H1 (cell line): ENCODE data around the gene CDH7. TPM values are rescaled to one million over a fixed set of nuclear protein-coding genes. Genes with fewer than 3 reads are reported as not detected.

Experiments used
- CTCF ChIA-PET: fragments of 300-600 bp; sonication (Branson Sonifier 250); formaldehyde crosslinking; loops from one replicate; lab custom pipeline; 2021; ENCODE audit not compliant: partially characterized antibody; lab: Charles Lee
- POLR2A ChIA-PET: fragments of 300-600 bp; sonication (Branson Sonifier 250); formaldehyde crosslinking; loops from one replicate; lab custom pipeline; 2021; ENCODE audit warnings: inconsistent platforms; ENCODE audit not compliant: partially characterized antibody; lab: Charles Lee
- DNase-seq, 2 experiments: peaks; one replicate each; pipeline versions ENCODE4 v3.0.0 to v3.0.0-alpha.2; 2010 to 2022; ENCODE audit warnings: low spot score in 2 of 2, low read depth in 1 of 2, mixed read lengths in 1 of 2
- FAIRE-seq: peaks from 2 replicates; lab custom pipeline; 2011; peaks lifted over from hg19 to GRCh38; lab: Jason Lieb, UNC
- H2AFZ ChIP-seq: 2 replicates; pipeline ENCODE4 v1.8.1; 2012; ENCODE audit warnings: low read length, inconsistent platforms
- H2AK5ac ChIP-seq: 2 replicates; pipeline ENCODE4 v1.6.1; 2013; ENCODE audit warnings: low read depth, low read length
- H2BK120ac ChIP-seq: replicated peaks from 2 replicates; pipeline ENCODE3; 2013; ENCODE audit warnings: low read depth, low read length, inconsistent platforms
- H2BK12ac ChIP-seq: 2 replicates; pipeline ENCODE4 v1.6.1; 2013; ENCODE audit warnings: low read depth, low read length
- H2BK15ac ChIP-seq: 2 replicates; pipeline ENCODE4 v1.6.1; 2013; ENCODE audit warnings: low read length
- H2BK20ac ChIP-seq: 2 replicates; pipeline ENCODE4 v1.6.1; 2013; ENCODE audit warnings: low read length
- H2BK5ac ChIP-seq: 2 replicates; pipeline ENCODE4 v1.6.1; 2013; ENCODE audit warnings: low read depth, low read length
- H3K14ac ChIP-seq: 2 replicates; pipeline ENCODE4 v1.6.1; 2013; ENCODE audit warnings: inconsistent platforms; ENCODE audit not compliant: insufficient read length
- H3K18ac ChIP-seq: 2 replicates; pipeline ENCODE4 v1.6.1; 2013; ENCODE audit warnings: low read length; ENCODE audit errors: extremely low read depth
- H3K23ac ChIP-seq: 2 replicates; pipeline ENCODE4 v1.6.1; 2013; ENCODE audit warnings: inconsistent platforms; ENCODE audit not compliant: insufficient read length
- H3K23me2 ChIP-seq: 2 replicates; pipeline ENCODE4 v1.6.1; 2013; ENCODE audit warnings: low read depth, low read length
- H3K27ac ChIP-seq: 2 replicates; pipeline ENCODE4 v1.6.1; 2011; ENCODE audit warnings: low read depth, low read length, inconsistent platforms
- H3K27me3 ChIP-seq, 4 experiments: replicated peaks in 1 of 4; 1 replicate in 1 of 4; 2 replicates in 3 of 4; pipeline versions ENCODE4 v1.6.1 to v1.8.1; 2011 to 2013; ENCODE audit warnings: low read length in 3 of 4, mild to moderate bottlenecking in 3 of 4, inconsistent platforms in 2 of 4, mixed read lengths in 2 of 4, moderate library complexity in 1 of 4; ENCODE audit not compliant: control insufficient read depth in 3 of 4, insufficient read depth in 3 of 4; ENCODE audit errors: extremely low read depth in 1 of 4
- H3K36me3 ChIP-seq, 4 experiments: 2 replicates each; pipeline versions ENCODE4 v1.6.1 to v1.8.1; 2011 to 2013; ENCODE audit warnings: mild to moderate bottlenecking in 4 of 4, low read length in 3 of 4, moderate library complexity in 2 of 4, control low read depth in 1 of 4, inconsistent platforms in 1 of 4; ENCODE audit not compliant: insufficient read depth in 4 of 4, control insufficient read depth in 2 of 4
- H3K4ac ChIP-seq: replicated peaks from 2 replicates; pipeline ENCODE3; 2013; ENCODE audit warnings: low read length, low read depth, mixed read lengths, inconsistent platforms; ENCODE audit not compliant: insufficient read length
- H3K4me1 ChIP-seq, 4 experiments: replicated peaks in 1 of 4; 1 replicate in 1 of 4; 2 replicates in 3 of 4; pipeline versions ENCODE4 v1.6.1 to v1.8.1; 2011 to 2013; ENCODE audit warnings: low read length in 3 of 4, inconsistent platforms in 2 of 4, mixed read lengths in 1 of 4; ENCODE audit not compliant: insufficient read depth in 4 of 4, control insufficient read depth in 3 of 4
- H3K4me2 ChIP-seq, 2 experiments: 2 replicates each; pipeline versions ENCODE4 v1.6.1 to v1.8.1; 2011 to 2013; ENCODE audit warnings: low read depth in 2 of 2, low read length in 2 of 2, control low read depth in 1 of 2, inconsistent platforms in 1 of 2, mild to moderate bottlenecking in 1 of 2; ENCODE audit not compliant: insufficient read depth in 1 of 2
- H3K4me3 ChIP-seq, 4 experiments: fragments of 200-600, 300-600 bp in 1 of 4; sonication (generic), shearing (Covaris generic), sonication (Bioruptor Twin) in 1 of 4; 2 replicates each; pipeline versions ENCODE4 v1.5.1 to v1.8.1; 2011 to 2016; ENCODE audit warnings: low read length in 4 of 4, low read depth in 3 of 4, control low read depth in 2 of 4, inconsistent platforms in 2 of 4, mild to moderate bottlenecking in 2 of 4, mixed read lengths in 1 of 4, moderate library complexity in 1 of 4; ENCODE audit not compliant: insufficient read depth in 2 of 4; ENCODE audit errors: extremely low read depth in 1 of 4
- H3K56ac ChIP-seq: replicated peaks from 2 replicates; pipeline ENCODE3; 2013; ENCODE audit warnings: low read depth, mild to moderate bottlenecking, mixed read lengths, low read length, inconsistent platforms; ENCODE audit not compliant: insufficient read length
- H3K79me1 ChIP-seq: 2 replicates; pipeline ENCODE4 v1.6.1; 2013; ENCODE audit warnings: low read depth, low read length, control low read depth
- H3K79me2 ChIP-seq, 2 experiments: 2 replicates each; pipeline versions ENCODE4 v1.6.1 to v1.8.1; 2012 to 2013; ENCODE audit warnings: low read length in 2 of 2, mild to moderate bottlenecking in 2 of 2, inconsistent platforms in 1 of 2; ENCODE audit not compliant: insufficient read depth in 2 of 2, control insufficient read depth in 1 of 2
- H3K9ac ChIP-seq, 4 experiments: replicated peaks in 1 of 4; 1 replicate in 1 of 4; 2 replicates in 3 of 4; pipeline versions ENCODE4 v1.6.1 to v1.8.1; 2011 to 2013; ENCODE audit warnings: low read depth in 3 of 4, low read length in 3 of 4, control low read depth in 2 of 4, mild to moderate bottlenecking in 2 of 4, moderate library complexity in 2 of 4, inconsistent platforms in 1 of 4; ENCODE audit errors: extremely low read depth in 1 of 4
- H3K9me3 ChIP-seq, 2 experiments: 2 replicates each; pipeline versions ENCODE4 v1.6.1 to v1.8.1; 2012 to 2013; ENCODE audit warnings: mild to moderate bottlenecking in 2 of 2, moderate library complexity in 2 of 2, control low read depth in 1 of 2, inconsistent platforms in 1 of 2, low read depth in 1 of 2, low read length in 1 of 2, mixed read lengths in 1 of 2; ENCODE audit not compliant: insufficient read depth in 2 of 2
- H4K20me1 ChIP-seq, 2 experiments: replicated peaks in 1 of 2; 2 replicates each; pipeline versions ENCODE3 to v1.8.1; 2011 to 2013; ENCODE audit warnings: inconsistent platforms in 2 of 2, low read length in 2 of 2, mild to moderate bottlenecking in 1 of 2; ENCODE audit not compliant: insufficient read depth in 2 of 2, control insufficient read depth in 1 of 2
- H4K5ac ChIP-seq: 2 replicates; pipeline ENCODE4 v1.6.1; 2013; ENCODE audit warnings: low read length, low read depth, mixed read lengths, inconsistent platforms; ENCODE audit not compliant: insufficient read length
- H4K8ac ChIP-seq: 2 replicates; pipeline ENCODE4 v1.8.0; 2013; ENCODE audit warnings: mild to moderate bottlenecking, moderate library complexity, low read length, inconsistent platforms; ENCODE audit not compliant: insufficient read depth; ENCODE audit errors: extremely low read depth
- H4K91ac ChIP-seq: replicated peaks from 2 replicates; pipeline ENCODE3; 2013; ENCODE audit warnings: low read length, mixed read lengths, inconsistent platforms; ENCODE audit not compliant: insufficient read length
- HDAC2 ChIP-seq, 2 experiments: fragments of 300-600 bp in 1 of 2; sonication (generic) in 1 of 2; IDR thresholded peaks; 2 replicates each; pipeline ENCODE4 v1.6.1; 2011 to 2012; ENCODE audit warnings: low read depth in 2 of 2, low read length in 2 of 2, mild to moderate bottlenecking in 2 of 2, moderate library complexity in 2 of 2, borderline replicate concordance in 1 of 2, inconsistent platforms in 1 of 2
- JUN ChIP-seq: IDR thresholded peaks from 2 replicates; pipeline ENCODE4 v1.6.1; 2011; ENCODE audit warnings: low read depth, mild to moderate bottlenecking, improper control_type of control experiment, low read length
- KDM1A ChIP-seq: fragments of 200-600, 300-600 bp; sonication (generic); IDR thresholded peaks from 2 replicates; pipeline ENCODE4 v1.7.1; 2016; ENCODE audit warnings: mild to moderate bottlenecking, low read length, borderline replicate concordance
- POLR2AphosphoS5 ChIP-seq: IDR thresholded peaks from 2 replicates; pipeline ENCODE4 v1.6.1; 2011; ENCODE audit warnings: low read depth, low read length
- POU5F1 ChIP-seq: IDR thresholded peaks from 2 replicates; pipeline ENCODE4 v1.6.1; 2011; ENCODE audit warnings: low read depth, mild to moderate bottlenecking, low read length, moderate library complexity
- TCF12 ChIP-seq: IDR thresholded peaks from 2 replicates; pipeline ENCODE4 v1.6.1; 2011; ENCODE audit warnings: low read depth, mild to moderate bottlenecking, low read length
- USF2 ChIP-seq: IDR thresholded peaks from 2 replicates; pipeline ENCODE4 v1.6.1; 2011; ENCODE audit warnings: low read length, improper control_type of control experiment
- WGBS, 2 experiments: shearing (Covaris generic) in 1 of 2; methylation state at CpG; one replicate each; pipeline versions ENCODE4 v1.1.6 to v1.1.7; 2013 to 2015; ENCODE audit warnings: low lambda C conversion rate in 2 of 2, mixed read lengths in 2 of 2, inconsistent platforms in 1 of 2, low coverage in 1 of 2, missing lambda C conversion rate in 1 of 2; ENCODE audit not compliant: insufficient replicate concordance in 2 of 2, insufficient coverage in 1 of 2, insufficient read length in 1 of 2; ENCODE audit errors: extremely low coverage in 1 of 2, missing lambda C conversion rate in 1 of 2; 5-methylcytosine and 5-hydroxymethylcytosine counted together
- polyA plus RNA-seq, 7 experiments: library from polyadenylated mRNA; depleted of rRNA in 3 of 7; stranded (reverse) in 5 of 7; unstranded in 2 of 7; fragments of >200 nt in 5 of 7; fragments of 200-250 nt in 2 of 7; gene quantifications; 1 replicate in 5 of 7; 2 replicates in 1 of 7; 4 replicates in 1 of 7; pipeline versions ENCODE4 v1.2.1 to v1.2.3, GENCODE V29; 2011 to 2013; ENCODE audit warnings: missing spikeins in 2 of 7, mixed read lengths in 2 of 7
- total RNA-seq: library from RNA; stranded (reverse); fragmentation: NEBNext Ultra II Directional; extraction: Animal tissue kit (Norgen Biotek cat#: 25700); gene quantifications from 2 replicates; pipeline ENCODE4 v1.2.1, GENCODE V29; 2021

Gene CDH7
- total and polyA plus RNA-seq, 2 of the 8 experiments (the other 6 are each of a cell fraction or from before 2014, with no cell fraction given), result 1.00 to 1.5 TPM

GRCh38 chr18:65704046-65704445 is 46.8 kb upstream of the CDH7 start:
- no peak overlapping the region for H3K9ac ChIP-seq
- H2AFZ ChIP-seq, result no peak overlapping the region
- no peak overlapping the region for H3K4me2 ChIP-seq
- CTCF ChIA-PET, result interaction anchor here (0.6 kb wide), 1 partner anchor 34 kb away, joined by 3 read pairs; no protein-coding TSS in a partner anchor
- no peaks in the 10 kb centered on the region for H3K36me3 ChIP-seq
- no peak overlapping the region for H2BK20ac ChIP-seq
- H3K4me1 ChIP-seq, result no peaks in the 10 kb centered on the region
- H3K56ac ChIP-seq, result no peak overlapping the region
- POLR2A ChIA-PET, result no interaction called here
- no peak overlapping the region for H2BK5ac ChIP-seq
- no peak overlapping the region for H2BK120ac ChIP-seq
- no peak overlapping the region for H4K5ac ChIP-seq
- no peak overlapping the region for H2BK12ac ChIP-seq
- no peak for FAIRE-seq
- H2AK5ac ChIP-seq, result no peak overlapping the region
- H3K4ac ChIP-seq, result no peak overlapping the region
- no peak overlapping the region for H3K27ac ChIP-seq
- no peak overlapping the region for H3K14ac ChIP-seq
- no peak overlapping the region for H3K18ac ChIP-seq
- no peaks in the 10 kb centered on the region for H4K20me1 ChIP-seq
- WGBS, 2 experiments, result 89% methylated on average over 1 of the region's 1 CpG; no CpG with 5 or more reads in 1 of the 2 experiments
- no peaks in the 10 kb centered on the region for H3K27me3 ChIP-seq
- no peak overlapping the region for H4K91ac ChIP-seq
- H2BK15ac ChIP-seq, result no peak overlapping the region
- no peaks in the 10 kb centered on the region for H3K79me1 ChIP-seq
- H3K9me3 ChIP-seq, result no peaks in the 10 kb centered on the region
- no peak overlapping the region for H3K4me3 ChIP-seq
- no peak overlapping the region for H3K23ac ChIP-seq
- no peaks in the 10 kb centered on the region for H3K23me2 ChIP-seq
- H4K8ac ChIP-seq, result no peak overlapping the region
- no peak for DNase-seq
- H3K79me2 ChIP-seq, result no peaks in the 10 kb centered on the region
- TF ChIP-seq KDM1A, result no peak
- no peak for TF ChIP-seq POLR2AphosphoS5
- TF ChIP-seq POU5F1, result no peak
- no peak for TF ChIP-seq JUN
- TF ChIP-seq TCF12, result no peak
- no peak for TF ChIP-seq HDAC2 (IDR thresholded peaks at IDR 0.05; ENCODE audit: borderline replicate concordance in 1 of 2, low read depth in 2 of 2, low read length in 2 of 2)
- no peak for TF ChIP-seq USF2
